DND-41 (cell line): Measurements from ENCODE around the gene WNT2.
"Not testable (repeated sequence)": the region's sequence is repeated elsewhere in the genome, so short reads cannot be mapped to it uniquely, and the experiment has no call there.

ENCODE experiments used
- ATAC-seq: fragments of 200-7000 bp; cut with Tn5 transposase; 3 replicates; pipeline ENCODE4 v1.9.1; 2021; ENCODE audit warnings: low read depth; ENCODE audit not compliant: insufficient read depth
- DNase-seq: peaks from one replicate; pipeline ENCODE4 v3.0.0-alpha.2; 2020
- H2AFZ ChIP-seq: 2 replicates; pipeline ENCODE4 v1.6.0; 2012; ENCODE audit warnings: low read depth, low read length
- H3K27ac ChIP-seq: 2 replicates; pipeline ENCODE4 v1.5.1; 2012; ENCODE audit warnings: low read length, inconsistent platforms
- H3K27me3 ChIP-seq: fragments of 200-600 bp; sonication (generic); 2 replicates; pipeline ENCODE4 v1.6.0; 2012; ENCODE audit warnings: low read length, mild to moderate bottlenecking, inconsistent platforms; ENCODE audit not compliant: insufficient read depth, poor library complexity
- H3K36me3 ChIP-seq: 2 replicates; pipeline ENCODE4 v1.5.1; 2012; ENCODE audit warnings: low read length, inconsistent platforms; ENCODE audit not compliant: insufficient read depth
- H3K4me1 ChIP-seq: 2 replicates; pipeline ENCODE4 v1.5.1; 2012; ENCODE audit warnings: mild to moderate bottlenecking, low read length; ENCODE audit not compliant: insufficient read depth
- H3K4me2 ChIP-seq: 2 replicates; pipeline ENCODE4 v1.6.0; 2012; ENCODE audit warnings: mild to moderate bottlenecking, moderate library complexity, low read length, inconsistent platforms; ENCODE audit not compliant: insufficient read depth
- H3K4me3 ChIP-seq, 2 experiments: fragments of 200-600 bp in 1 of 2; shearing (Covaris generic) in 1 of 2; 2 replicates each; pipeline ENCODE4 v1.5.1; 2012 to 2016; ENCODE audit warnings: inconsistent platforms in 2 of 2, low read length in 2 of 2, mild to moderate bottlenecking in 2 of 2, low read depth in 1 of 2, moderate library complexity in 1 of 2
- H3K79me2 ChIP-seq: 2 replicates; pipeline ENCODE4 v1.6.0; 2012; ENCODE audit warnings: low read length, inconsistent platforms; ENCODE audit not compliant: insufficient read depth
- H3K9ac ChIP-seq: 2 replicates; pipeline ENCODE4 v1.6.0; 2012; ENCODE audit warnings: low read depth, mild to moderate bottlenecking, inconsistent platforms, low read length, moderate library complexity
- H3K9me3 ChIP-seq: 2 replicates; pipeline ENCODE4 v1.5.1; 2012; ENCODE audit warnings: low read length, moderate library complexity, mild to moderate bottlenecking, inconsistent platforms; ENCODE audit not compliant: insufficient read depth, severe bottlenecking
- H4K20me1 ChIP-seq: 2 replicates; pipeline ENCODE4 v1.6.0; 2012; ENCODE audit warnings: low read length; ENCODE audit not compliant: insufficient read depth
- CTCF ChIP-seq: IDR thresholded peaks from 2 replicates; pipeline ENCODE4 v1.5.1; 2012; ENCODE audit warnings: borderline replicate concordance, low read length, moderate library complexity, mild to moderate bottlenecking; ENCODE audit not compliant: poor library complexity, severe bottlenecking; ENCODE audit errors: extremely low read depth
- EZH2 ChIP-seq: IDR thresholded peaks from 3 replicates; pipeline ENCODE4 v1.6.1; 2012; ENCODE audit warnings: borderline replicate concordance, low read depth, mild to moderate bottlenecking, moderate library complexity, low read length, inconsistent platforms; ENCODE audit not compliant: severe bottlenecking

WNT2 gene

GRCh38 chr7:117308891-117309290 is 14.0 kb downstream of the WNT2 start:
- Histone ChIP-seq H3K9ac (no peak overlapping the region), H2AFZ (no peak overlapping the region), H3K27ac (no peak overlapping the region), H3K79me2 (no peaks in the 10 kb centered on the region), H3K4me1 (no peaks in the 10 kb centered on the region), H3K9me3 (no peaks in the 10 kb centered on the region), H3K36me3 (no peaks in the 10 kb centered on the region), H4K20me1 (no peaks in the 10 kb centered on the region), H3K4me3 (no peak overlapping the region), H3K27me3 (peaks cover 3% of the 10 kb centered on the region), H3K4me2 (no peak overlapping the region)
- TF ChIP-seq EZH2 (no peak), CTCF (no peak)
- ATAC-seq (no peak), DNase-seq (no peak)

- Histone ChIP-seq H2AFZ (no peak overlapping the region), H4K20me1 (no peaks in the 10 kb centered on the region), H3K9me3 (no peaks in the 10 kb centered on the region), H3K79me2 (no peaks in the 10 kb centered on the region), H3K36me3 (no peaks in the 10 kb centered on the region), H3K4me3 (no peak overlapping the region), H3K27ac (no peak overlapping the region), H3K27me3 (peaks cover 8% of the 10 kb centered on the region), H3K4me1 (peaks cover 4% of the 10 kb centered on the region; the same call in 1 of the 2 replicates), H3K4me2 (no peak overlapping the region), H3K9ac (no peak overlapping the region)
- TF ChIP-seq CTCF, result no peak
- TF ChIP-seq EZH2, result no peak
- DNase-seq, result no peak
- ATAC-seq, result no peak
Measured at GRCh38 chr7:117302396-117302795, 20.5 kb downstream of the WNT2 start.

- H3K9ac ChIP-seq, H3K36me3 ChIP-seq, ATAC-seq, DNase-seq, H2AFZ ChIP-seq, H3K27ac ChIP-seq, H3K27me3 ChIP-seq, H4K20me1 ChIP-seq, H3K4me3 ChIP-seq, H3K4me2 ChIP-seq, H3K9me3 ChIP-seq, H3K4me1 ChIP-seq, H3K79me2 ChIP-seq: not testable (repeated sequence)
Measured at GRCh38 chr7:117300506-117300905, 22.4 kb downstream of the WNT2 start.

GRCh38 chr7:117297606-117298005 is 25.3 kb downstream of the WNT2 start:
- TF ChIP-seq CTCF (no peak), EZH2 (no peak)
- no peak overlapping the region for H3K4me3 ChIP-seq
- H3K4me2 ChIP-seq, result no peak overlapping the region
- DNase-seq (no peak), ATAC-seq (no peak)
- no peaks in the 10 kb centered on the region for H3K9me3 ChIP-seq
- H3K27me3 ChIP-seq, result peaks cover 2% of the 10 kb centered on the region
- no peaks in the 10 kb centered on the region for H4K20me1 ChIP-seq
- H3K27ac ChIP-seq, result no peak overlapping the region
- H2AFZ ChIP-seq, result no peak overlapping the region
- no peaks in the 10 kb centered on the region for H3K36me3 ChIP-seq
- H3K79me2 ChIP-seq, result no peaks in the 10 kb centered on the region
- H3K4me1 ChIP-seq, result peaks cover 4% of the 10 kb centered on the region; the same call in 1 of the 2 replicates
- no peak overlapping the region for H3K9ac ChIP-seq
